Measurements from ENCODE around the gene LACTBL1. TPM values are rescaled to one million over a fixed set of nuclear protein-coding genes. Genes with fewer than 3 reads are reported as not detected.
"Not testable (repeated sequence)": the region's sequence is repeated elsewhere in the genome, so short reads cannot be mapped to it uniquely, and the experiment has no call there.

Gene LACTBL1
- total RNA-seq, 1 donor from 2014 or later = not detected

- H3K9me3 Mint-ChIP-seq = no peaks in the 10 kb centered on the region
- H3K36me3 Mint-ChIP-seq = no peaks in the 10 kb centered on the region
- H3K4me1 Mint-ChIP-seq (ENCODE audit: unreplicated experiment) = no peaks in the 10 kb centered on the region
- H3K4me3 Mint-ChIP-seq = no peak overlapping the region
- no peak for DNase-seq (ENCODE audit: extremely low spot score, unreplicated experiment)
- no peak for TF ChIP-seq CTCF (conservative IDR thresholded peaks at IDR 0.05)
- no peak overlapping the region for H3K27ac Mint-ChIP-seq
- peaks cover 3% of the 10 kb centered on the region for H3K27me3 Mint-ChIP-seq
These were observed 31.4 kb upstream of the LACTBL1 start for GRCh38 chr1:23004112-23004511.

GRCh38 chr1:23002218-23002617 lies 29.6 kb upstream of the LACTBL1 start:
- H3K4me3 Mint-ChIP-seq; H3K36me3 Mint-ChIP-seq; H3K4me1 Mint-ChIP-seq (ENCODE audit: unreplicated experiment); H3K27me3 Mint-ChIP-seq; H3K27ac Mint-ChIP-seq; DNase-seq (ENCODE audit: extremely low spot score, unreplicated experiment); H3K9me3 Mint-ChIP-seq: not testable (repeated sequence)

GRCh38 chr1:23000133-23000532 lies 27.5 kb upstream of the LACTBL1 start:
- not testable (repeated sequence) for DNase-seq (ENCODE audit: extremely low spot score, unreplicated experiment); H3K36me3 Mint-ChIP-seq; H3K27ac Mint-ChIP-seq; H3K27me3 Mint-ChIP-seq; H3K4me1 Mint-ChIP-seq (ENCODE audit: unreplicated experiment); H3K9me3 Mint-ChIP-seq; H3K4me3 Mint-ChIP-seq

GRCh38 chr1:22997528-22997927 lies 24.9 kb upstream of the LACTBL1 start:
- not testable (repeated sequence) for DNase-seq (ENCODE audit: extremely low spot score, unreplicated experiment); H3K4me1 Mint-ChIP-seq (ENCODE audit: unreplicated experiment); H3K27ac Mint-ChIP-seq; H3K36me3 Mint-ChIP-seq; H3K9me3 Mint-ChIP-seq; H3K4me3 Mint-ChIP-seq; H3K27me3 Mint-ChIP-seq

- no peak overlapping the region for H3K27ac Mint-ChIP-seq
- TF ChIP-seq CTCF (conservative IDR thresholded peaks at IDR 0.05) = no peak
- no peaks in the 10 kb centered on the region for H3K4me1 Mint-ChIP-seq (ENCODE audit: unreplicated experiment)
- no peak overlapping the region for H3K4me3 Mint-ChIP-seq
- no peaks in the 10 kb centered on the region for H3K36me3 Mint-ChIP-seq
- DNase-seq (ENCODE audit: extremely low spot score, unreplicated experiment) = no peak
- H3K27me3 Mint-ChIP-seq = no peaks in the 10 kb centered on the region
- peaks cover 7% of the 10 kb centered on the region for H3K9me3 Mint-ChIP-seq
These were observed 23.1 kb upstream of the LACTBL1 start for GRCh38 chr1:22995774-22996173.

GRCh38 chr1:22993220-22993795 lies 20.6 kb upstream of the LACTBL1 start:
- not testable (repeated sequence) for H3K9me3 Mint-ChIP-seq; H3K4me1 Mint-ChIP-seq (ENCODE audit: unreplicated experiment); H3K27ac Mint-ChIP-seq; H3K27me3 Mint-ChIP-seq; DNase-seq (ENCODE audit: extremely low spot score, unreplicated experiment); H3K4me3 Mint-ChIP-seq; H3K36me3 Mint-ChIP-seq

- H3K4me1 Mint-ChIP-seq (ENCODE audit: unreplicated experiment); H3K36me3 Mint-ChIP-seq; H3K27ac Mint-ChIP-seq; H3K4me3 Mint-ChIP-seq; DNase-seq (ENCODE audit: extremely low spot score, unreplicated experiment); H3K27me3 Mint-ChIP-seq; H3K9me3 Mint-ChIP-seq: not testable (repeated sequence)
These were observed 19.7 kb upstream of the LACTBL1 start for GRCh38 chr1:22992384-22992783.

- Mint-ChIP-seq H3K4me3 (no peak overlapping the region), H3K4me1 (ENCODE audit: unreplicated experiment) (no peaks in the 10 kb centered on the region), H3K9me3 (peaks cover 4% of the 10 kb centered on the region), H3K36me3 (no peaks in the 10 kb centered on the region), H3K27ac (no peak overlapping the region), H3K27me3 (peaks cover 10% of the 10 kb centered on the region)
- TF ChIP-seq CTCF (conservative IDR thresholded peaks at IDR 0.05) = no peak
- no peak for DNase-seq (ENCODE audit: extremely low spot score, unreplicated experiment)
These were observed 11.3 kb upstream of the LACTBL1 start for GRCh38 chr1:22983944-22984343.

- H3K36me3 Mint-ChIP-seq; H3K9me3 Mint-ChIP-seq; H3K27me3 Mint-ChIP-seq; H3K27ac Mint-ChIP-seq; DNase-seq (ENCODE audit: extremely low spot score, unreplicated experiment); H3K4me1 Mint-ChIP-seq (ENCODE audit: unreplicated experiment); H3K4me3 Mint-ChIP-seq: not testable (repeated sequence)
These were observed 7.8 kb upstream of the LACTBL1 start for GRCh38 chr1:22980471-22980790.
